RCC 7860 (cell line): ENCODE data around the gene SRD5A1.

Source experiments
- DNase-seq: peaks from one replicate; pipeline ENCODE4 v3.0.0-alpha.2; 2015; ENCODE audit warnings: low spot score
- FAIRE-seq: peaks from 2 replicates; lab custom pipeline; 2012; peaks lifted over from hg19 to GRCh38; lab: Jason Lieb, UNC

The SRD5A1 gene

DNA sequence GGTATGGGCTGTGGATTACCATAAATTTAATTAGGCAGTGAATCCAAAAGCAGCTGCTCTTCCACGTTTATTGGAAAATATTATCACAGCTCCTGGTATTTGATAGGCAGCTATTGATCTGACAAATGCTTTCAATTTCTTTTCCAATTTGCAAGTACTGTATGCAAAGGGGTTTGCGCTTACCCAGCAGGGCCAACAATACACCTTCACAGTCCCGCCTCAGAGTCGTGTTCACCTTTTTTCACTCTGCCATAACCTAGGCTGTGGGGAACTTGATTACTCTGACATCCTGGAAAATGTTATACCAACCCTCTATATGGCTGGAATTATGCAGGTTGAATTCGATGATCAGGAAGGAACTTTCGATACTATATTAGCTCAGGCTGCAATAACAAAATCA lies 47.7 kb downstream of the SRD5A1 start:
- DNase-seq (no peak), FAIRE-seq (no peak)

DNA sequence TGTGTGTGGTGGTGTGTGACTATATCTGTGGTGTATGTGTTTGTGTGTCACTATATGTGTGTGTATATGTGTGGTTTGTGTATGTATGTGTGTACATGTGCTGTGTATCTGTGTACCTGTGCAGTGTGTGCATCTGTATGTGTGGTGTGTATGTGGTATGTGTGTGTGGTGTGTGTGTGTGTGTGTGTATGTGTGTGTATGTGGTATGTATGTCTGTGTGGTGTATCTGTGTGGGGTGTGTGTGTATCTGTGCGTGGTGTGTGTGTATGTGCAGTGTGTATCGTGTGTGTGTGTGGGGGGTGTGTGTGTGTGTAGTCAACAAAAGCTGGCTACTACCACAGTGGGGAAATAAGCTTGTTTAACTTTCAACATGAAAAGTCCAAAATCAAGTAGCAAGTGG lies 48.4 kb downstream of the SRD5A1 start:
- no peak for FAIRE-seq

GRCh38 chr5:6682239-6682638 lies 49.0 kb downstream of the SRD5A1 start:
- FAIRE-seq (no peak), DNase-seq (no peak)

More for the DNA sequence above, 48.4 kb downstream of the SRD5A1 start:
- no peak for DNase-seq

DNA sequence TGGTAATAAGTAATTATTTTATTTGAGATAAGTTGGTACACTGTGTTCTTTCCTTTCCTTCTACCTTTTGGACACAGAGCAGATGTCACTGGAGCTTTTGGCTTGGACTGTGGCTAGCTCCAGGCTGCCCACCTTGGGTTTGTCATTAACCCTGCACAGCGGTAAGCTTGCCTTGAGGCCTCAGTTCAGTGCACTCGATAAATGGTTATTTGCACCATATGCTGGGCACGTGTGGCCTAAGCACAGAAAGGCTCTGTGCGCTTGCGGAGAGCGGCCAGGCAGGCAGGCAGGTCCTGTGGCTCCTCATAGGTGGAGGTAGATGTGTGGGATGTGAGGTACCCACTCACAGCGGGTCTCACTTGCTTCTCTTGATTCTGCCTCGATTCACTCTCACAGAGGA lies 50.0 kb downstream of the SRD5A1 start:
- no peak for FAIRE-seq

DNA sequence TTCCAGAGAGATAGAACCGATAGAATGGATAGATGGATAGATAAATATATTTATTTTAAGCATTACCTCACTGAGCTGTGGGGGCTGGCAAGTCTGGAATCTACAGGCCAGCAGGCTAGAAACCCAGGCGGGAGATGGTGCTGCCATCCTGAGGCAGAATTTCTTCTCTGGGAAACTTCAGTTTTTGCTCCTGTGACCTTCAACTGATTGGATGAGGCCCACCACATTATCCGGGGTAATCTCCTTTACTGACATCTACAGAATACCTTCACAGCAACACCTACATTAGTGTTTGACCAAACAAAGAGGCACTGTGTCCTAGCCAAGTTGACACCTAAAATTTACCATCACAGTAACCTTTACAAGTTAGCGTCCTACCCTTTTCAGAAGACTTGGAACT lies 50.8 kb downstream of the SRD5A1 start:
- no peak for DNase-seq
- FAIRE-seq: no peak

More for the DNA sequence above, 50.0 kb downstream of the SRD5A1 start:
- no peak for DNase-seq

DNA sequence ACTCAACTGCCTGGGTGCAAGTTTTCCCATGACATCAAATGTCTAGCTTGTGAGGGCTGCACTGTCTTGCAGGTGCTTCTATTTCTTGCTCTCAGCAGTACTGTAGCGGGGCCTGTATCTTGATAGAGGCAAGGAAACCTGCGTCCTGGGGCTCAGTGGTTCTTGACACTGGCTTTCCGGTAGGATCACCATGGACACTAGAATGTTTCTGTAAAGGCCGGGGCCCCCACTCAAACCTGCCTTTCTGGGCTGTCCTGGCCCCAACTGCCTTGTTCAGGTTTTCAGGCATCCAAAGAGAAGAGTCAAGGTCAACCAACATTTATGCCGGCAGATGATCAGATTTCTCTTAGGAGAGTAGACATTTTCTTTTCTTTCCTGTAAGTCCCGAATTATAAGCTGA lies 53.3 kb downstream of the SRD5A1 start:
- FAIRE-seq: no peak
- DNase-seq: no peak

- DNase-seq (no peak), FAIRE-seq (no peak)
Measured at GRCh38 chr5:6686915-6687409, 53.7 kb downstream of the SRD5A1 start.

GRCh38 chr5:6687505-6687904 lies 54.3 kb downstream of the SRD5A1 start:
- FAIRE-seq: no peak

GRCh38 chr5:6692906-6693305 lies 59.7 kb downstream of the SRD5A1 start:
- FAIRE-seq (no peak), DNase-seq (no peak)

More at GRCh38 chr5:6687505-6687904, 54.3 kb downstream of the SRD5A1 start:
- DNase-seq: no peak

DNA sequence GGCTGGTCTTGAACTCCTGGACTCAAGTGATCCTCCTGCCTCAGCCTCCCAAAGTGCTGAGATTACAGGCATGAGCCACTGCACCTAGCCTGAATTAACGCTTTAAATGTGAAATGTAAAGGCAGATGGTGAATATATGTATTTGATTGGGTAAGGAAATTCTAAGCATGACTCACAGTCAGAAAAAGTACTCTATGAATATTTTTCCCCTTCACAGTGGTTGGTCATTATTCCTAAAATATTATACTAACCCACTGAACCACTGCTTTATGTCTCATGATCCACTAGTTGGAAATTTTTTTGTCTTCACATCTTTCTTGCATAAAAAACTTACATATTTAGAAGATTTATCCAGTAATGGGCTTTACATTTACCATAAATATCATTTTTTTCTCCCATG lies 65.5 kb downstream of the SRD5A1 start:
- FAIRE-seq (no peak), DNase-seq (no peak)

DNA sequence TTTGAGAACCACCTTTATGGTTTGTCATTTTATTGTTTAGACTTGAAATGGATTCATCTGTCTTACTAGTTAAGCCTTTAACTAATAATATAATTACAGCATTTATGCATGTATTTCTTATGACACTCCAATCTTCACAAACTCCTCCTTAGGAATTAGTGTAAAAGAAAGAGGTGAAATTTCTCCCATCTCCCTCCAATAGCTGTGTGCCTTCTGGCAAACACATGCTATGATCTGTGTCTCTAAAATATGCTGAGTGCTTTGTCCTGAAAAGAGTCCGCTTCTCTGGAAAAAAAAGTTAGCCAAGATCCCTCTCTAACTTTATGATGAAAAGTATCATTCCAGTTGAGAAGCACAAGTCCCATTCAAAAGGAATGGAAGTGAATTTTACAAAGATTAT lies 66.1 kb downstream of the SRD5A1 start:
- FAIRE-seq (no peak), DNase-seq (no peak)

- DNase-seq: no peak
- FAIRE-seq: no peak
Measured at GRCh38 chr5:6700074-6700684, 66.9 kb downstream of the SRD5A1 start.

GRCh38 chr5:6700685-6701355 lies 67.6 kb downstream of the SRD5A1 start:
- FAIRE-seq (no peak), DNase-seq (no peak)

- DNase-seq (no peak), FAIRE-seq (no peak)
Measured at GRCh38 chr5:6701491-6701890, 68.3 kb downstream of the SRD5A1 start.

- no peak for DNase-seq
- FAIRE-seq: no peak
Measured at GRCh38 chr5:6702633-6703032, 69.4 kb downstream of the SRD5A1 start.

- no peak for FAIRE-seq
- no peak for DNase-seq
Measured at GRCh38 chr5:6703806-6704205, 70.6 kb downstream of the SRD5A1 start.

DNA sequence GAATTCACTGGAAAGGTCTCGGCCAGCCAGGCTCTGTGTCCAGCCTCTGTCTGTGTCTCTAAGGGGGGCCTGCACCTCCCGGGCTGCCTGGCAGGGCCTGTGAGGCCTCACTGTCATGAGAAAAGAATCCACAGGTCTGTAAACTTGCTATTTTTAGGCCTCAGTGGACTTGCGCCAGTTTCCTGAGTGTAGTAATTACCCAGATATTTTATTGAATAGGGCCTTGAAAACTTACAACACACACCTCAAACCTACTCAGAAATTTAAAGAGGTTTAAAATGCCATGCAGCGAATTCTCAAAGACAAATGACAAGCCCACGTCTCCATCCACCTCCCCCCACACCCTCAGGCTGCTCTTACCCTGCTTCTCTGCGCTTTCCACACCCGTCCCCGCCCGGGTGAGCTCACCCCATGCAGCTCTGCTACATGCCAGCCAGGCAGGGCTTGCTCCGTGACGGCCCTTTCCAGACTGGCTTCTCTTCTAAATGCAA lies 71.2 kb downstream of the SRD5A1 start:
- DNase-seq (peak; percentile 85), FAIRE-seq (peak; percentile 83)

DNA sequence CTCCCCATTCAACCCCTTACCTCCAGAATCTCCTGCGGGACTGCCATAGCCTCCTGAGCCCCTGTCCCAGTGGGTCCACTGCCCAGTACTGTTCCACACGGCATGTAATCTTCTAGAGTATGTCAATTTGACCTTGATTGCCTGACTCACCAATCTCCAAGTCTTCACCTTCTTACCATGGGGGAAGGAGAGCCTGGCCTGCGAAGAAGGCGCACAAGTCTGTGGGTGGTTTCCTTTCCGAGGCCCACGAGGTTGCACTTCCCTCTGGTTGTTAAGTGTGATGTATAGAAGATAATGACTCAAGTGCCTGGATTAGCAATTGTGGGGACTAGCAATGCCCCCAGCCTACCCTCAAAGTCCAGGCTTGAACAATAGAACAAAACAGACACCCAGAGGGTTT lies 71.8 kb downstream of the SRD5A1 start:
- DNase-seq (no peak), FAIRE-seq (no peak)

GRCh38 chr5:6705959-6706358 lies 72.7 kb downstream of the SRD5A1 start:
- no peak for FAIRE-seq
- DNase-seq: no peak

DNA sequence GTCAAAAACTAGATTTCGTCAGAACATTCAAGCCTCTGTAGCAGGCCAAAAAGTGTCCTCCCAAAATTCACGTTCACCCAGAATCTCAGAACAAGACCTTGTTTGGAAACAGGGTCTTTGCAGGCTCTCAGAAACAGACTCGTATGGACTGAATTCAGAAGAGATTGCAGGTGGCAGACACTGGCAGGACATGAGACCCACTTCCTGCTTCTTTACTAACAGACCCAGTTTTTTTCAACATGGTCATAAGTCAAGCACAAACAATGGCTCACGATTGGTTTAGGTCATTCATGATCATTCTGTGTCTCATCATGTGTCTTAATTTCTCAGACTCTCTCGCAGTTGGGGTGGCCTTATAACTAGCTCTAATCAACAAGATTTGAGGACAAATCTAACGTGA lies 74.6 kb downstream of the SRD5A1 start:
- FAIRE-seq (no peak), DNase-seq (no peak)

DNA sequence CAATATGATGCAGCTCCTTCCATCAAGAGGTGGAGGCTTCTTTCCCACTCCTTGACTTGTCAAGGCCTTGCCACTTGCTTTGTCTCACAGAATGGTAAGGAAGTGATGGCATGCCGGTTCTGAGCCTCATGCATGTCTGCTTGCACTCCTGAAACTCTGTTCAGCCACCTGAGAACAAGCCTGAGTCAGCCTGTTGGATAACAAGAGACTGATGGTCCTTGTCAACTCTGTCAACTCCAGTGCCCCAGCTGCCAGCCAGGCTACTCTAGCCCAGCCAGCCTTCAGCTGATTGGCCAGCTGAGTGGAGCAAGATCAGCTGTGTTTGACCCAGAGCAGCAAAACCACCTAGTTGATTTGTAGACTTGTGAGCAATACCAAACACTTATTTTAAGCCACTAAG lies 75.6 kb downstream of the SRD5A1 start:
- peak; percentile 79 for FAIRE-seq

DNA sequence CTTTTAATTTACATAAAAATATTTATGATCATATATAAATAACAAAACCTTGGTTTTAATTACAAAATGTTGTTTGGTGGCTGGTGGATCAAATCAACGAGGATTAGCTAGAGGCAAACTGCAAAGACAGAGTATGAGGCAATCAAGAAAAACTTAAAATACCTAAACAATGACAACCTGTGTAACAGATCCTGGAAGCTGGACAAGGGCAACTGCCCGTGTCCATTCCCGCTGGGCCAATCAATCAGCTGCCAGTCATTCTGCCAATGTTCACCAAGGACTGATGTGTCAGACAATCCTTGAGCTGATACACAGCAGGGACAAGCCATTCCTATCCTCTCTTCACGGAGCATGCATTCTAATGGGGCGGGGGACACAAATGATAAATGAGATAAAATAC lies 76.8 kb downstream of the SRD5A1 start:
- DNase-seq (peak; percentile 92), FAIRE-seq (peak; percentile 93)

More for the DNA sequence above, 75.6 kb downstream of the SRD5A1 start:
- DNase-seq: peak; percentile 80
